GM19395 (cell line): ENCODE measurements around the gene PGPEP1.
A peak's percentile ranks its signal among the peaks of the same experiment; 100 is the strongest.

Source experiments
- ATAC-seq: cut with Tn5 transposase; IDR thresholded peaks from one replicate; pipeline ENCODE4 v1.9.1; 2021; ENCODE audit warnings: mild to moderate bottlenecking, moderate library complexity; ENCODE audit not compliant: unreplicated experiment

PGPEP1 gene, protein sequence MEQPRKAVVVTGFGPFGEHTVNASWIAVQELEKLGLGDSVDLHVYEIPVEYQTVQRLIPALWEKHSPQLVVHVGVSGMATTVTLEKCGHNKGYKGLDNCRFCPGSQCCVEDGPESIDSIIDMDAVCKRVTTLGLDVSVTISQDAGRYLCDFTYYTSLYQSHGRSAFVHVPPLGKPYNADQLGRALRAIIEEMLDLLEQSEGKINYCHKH

DNA sequence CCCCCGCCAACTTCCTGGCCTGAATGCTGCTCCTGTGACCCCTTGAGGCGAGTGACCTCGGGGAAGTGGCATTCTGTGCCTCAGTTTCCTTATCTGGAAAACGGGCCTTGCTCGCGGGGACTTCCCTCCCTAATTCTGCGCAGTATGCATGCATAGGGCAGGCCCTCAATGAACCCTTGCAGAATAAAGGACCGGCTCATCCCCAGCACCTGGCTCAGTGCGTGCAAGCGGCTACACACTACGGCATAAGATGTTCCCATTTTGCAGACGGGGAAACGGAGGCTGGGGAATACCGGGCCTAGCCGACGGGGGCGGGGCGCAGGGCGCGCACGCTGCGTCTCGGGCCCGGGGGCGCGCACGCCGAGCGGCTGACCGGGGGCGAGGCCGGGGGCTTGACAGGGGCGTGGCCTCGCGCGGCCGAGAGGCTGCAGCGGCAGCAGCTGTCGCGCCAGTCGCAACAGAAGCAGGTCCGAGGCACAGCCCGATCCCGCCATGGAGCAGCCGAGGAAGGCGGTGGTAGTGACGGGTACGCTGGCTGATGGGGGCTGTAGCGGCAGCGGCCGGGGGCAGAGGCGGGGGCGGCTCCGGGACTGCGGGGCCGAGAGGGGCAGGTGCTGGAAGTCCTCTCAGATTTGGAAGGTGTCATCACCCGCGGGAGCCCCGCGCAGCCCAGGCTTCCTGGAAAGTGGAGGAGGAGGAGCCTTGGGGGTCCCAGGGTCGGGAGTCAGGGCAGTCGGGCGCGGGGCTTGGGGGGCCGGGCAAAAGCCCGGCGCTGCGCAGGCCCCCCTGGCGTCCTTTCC lies at the start of gene PGPEP1:
Gene PGPEP1 (plus strand): TSS at position 409 of the 800 bp plus-strand sequence. CDS start 84 bp downstream, at position 493.
- peak; percentile 44 for ATAC-seq

DNA sequence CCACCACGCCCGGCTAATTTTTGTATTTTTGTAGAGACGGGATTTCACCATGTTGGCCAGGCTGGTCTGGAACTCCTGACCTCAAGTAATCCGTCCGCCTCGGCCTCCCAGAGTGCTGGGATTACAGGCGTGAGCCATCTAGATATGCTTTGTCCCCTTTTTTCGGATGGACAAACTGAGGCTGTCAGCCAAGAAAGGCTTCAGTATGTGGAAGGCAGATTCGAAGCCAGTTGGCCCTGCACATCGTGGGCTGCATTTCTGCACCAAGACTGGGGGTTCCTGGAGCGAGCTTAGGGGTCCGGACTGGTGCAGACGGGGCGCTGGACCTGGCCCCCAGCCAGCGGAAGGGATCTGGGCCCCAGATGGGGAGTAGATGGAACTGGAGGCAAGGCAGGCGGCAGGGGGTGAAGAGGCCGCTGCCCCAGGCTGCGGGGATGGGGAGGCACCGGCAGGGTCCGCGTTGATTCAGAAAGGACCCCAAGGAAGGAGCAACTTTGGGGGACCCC lies 49.3 kb upstream of the PGPEP1 start:
- peak; percentile 6 for ATAC-seq

DNA sequence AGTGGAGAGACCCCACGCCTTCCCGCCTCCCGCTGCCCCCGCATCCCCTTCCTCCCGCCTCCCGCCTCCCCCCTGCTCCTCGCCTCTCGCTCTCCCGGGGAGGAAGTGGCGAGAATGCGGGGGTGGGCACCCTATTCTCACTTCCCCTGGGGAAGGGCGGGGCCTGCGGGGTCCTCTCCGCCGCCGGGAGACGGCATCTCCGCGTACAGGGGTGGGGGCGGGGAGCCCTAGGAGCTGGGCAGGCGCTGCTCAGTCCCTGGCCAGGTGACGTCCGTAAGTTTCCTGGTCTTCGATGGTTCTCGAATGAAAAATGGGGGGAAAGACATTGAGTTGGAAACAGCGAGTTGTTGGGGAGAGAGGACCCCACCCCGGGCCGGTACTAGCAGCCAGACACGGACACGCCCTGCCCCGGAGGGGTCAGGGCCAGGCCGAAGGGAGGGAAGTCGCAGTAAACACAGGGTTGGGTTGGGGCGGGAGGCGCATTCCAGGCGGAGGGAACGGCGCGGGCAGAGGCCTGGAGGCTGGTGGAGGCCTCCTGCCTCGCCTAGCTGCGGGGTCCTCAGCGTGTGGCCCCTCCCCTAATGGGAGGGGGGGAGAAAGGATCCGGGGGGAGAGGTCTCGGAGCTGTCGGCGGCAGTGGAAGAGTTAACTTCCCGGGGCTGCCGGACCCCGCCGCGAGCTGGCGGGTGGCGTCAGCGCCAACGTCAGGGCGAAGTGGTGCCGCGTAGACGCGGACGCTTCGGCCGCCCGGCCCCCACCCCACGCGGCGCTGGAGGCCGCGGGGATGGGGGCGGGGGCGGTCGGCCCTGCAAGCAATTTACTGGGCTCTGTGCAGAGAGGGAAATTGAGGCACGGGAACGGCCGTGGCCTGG lies 48.6 kb upstream of the PGPEP1 start:
- peak; percentile 51 for ATAC-seq

DNA sequence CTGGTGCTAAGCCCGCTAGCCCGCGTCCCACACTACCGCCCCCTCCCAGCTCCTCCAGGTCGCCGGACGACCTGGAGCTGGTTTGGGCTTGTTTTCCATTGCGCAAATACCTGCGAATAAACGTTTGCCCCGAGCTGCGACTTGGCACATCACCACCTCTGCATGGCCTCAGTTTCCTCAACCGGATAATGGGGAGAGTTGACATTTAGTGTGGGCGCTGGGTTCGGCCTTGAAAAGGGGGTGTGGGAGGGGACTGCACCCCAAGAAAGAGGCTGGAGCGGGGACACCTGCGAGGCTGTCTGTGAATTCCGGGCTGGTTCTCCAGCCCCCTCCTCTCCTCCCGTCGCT lies 48.0 kb upstream of the PGPEP1 start:
- ATAC-seq: no peak

DNA sequence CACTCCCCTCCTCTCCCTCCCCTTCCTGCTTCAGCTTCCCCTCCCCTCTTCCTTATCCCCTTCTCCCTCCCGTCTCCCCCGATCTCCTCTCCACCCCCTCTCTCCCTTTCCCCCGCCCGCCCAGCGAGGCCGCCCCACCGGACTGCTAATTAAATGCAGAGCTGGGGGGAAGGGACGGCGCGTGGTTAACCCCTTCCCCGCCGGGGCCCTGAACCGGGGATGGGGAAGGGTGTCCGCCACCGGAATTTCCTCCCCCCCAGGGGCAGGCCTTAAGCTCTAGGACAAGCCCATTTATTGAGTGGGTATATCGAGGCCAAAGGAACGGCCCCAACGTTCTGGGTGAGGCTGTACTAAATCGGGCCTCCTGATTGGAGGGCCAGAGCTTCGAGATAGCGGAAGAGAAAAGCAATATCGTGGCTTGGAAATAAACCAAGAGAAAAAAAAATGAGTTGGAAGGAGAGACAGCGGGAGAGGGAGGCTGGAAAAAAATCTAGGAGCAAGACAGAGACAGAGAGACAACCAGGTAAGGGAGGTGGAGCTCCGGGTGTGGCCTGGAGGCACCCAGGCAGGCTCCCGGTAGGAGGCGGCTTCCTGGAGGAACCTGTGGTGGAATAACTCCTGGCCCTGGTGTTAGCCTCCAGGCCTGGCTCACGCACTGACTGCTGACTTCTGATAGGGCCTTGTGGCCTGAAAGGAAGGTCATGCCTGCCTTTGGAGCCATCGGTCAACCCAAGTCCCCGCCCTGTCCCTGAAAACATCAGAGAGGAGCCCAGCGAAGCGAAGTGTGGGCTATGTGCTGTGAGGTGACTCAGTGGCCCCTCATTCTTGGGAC lies 47.4 kb upstream of the PGPEP1 start:
- ATAC-seq: no peak

DNA sequence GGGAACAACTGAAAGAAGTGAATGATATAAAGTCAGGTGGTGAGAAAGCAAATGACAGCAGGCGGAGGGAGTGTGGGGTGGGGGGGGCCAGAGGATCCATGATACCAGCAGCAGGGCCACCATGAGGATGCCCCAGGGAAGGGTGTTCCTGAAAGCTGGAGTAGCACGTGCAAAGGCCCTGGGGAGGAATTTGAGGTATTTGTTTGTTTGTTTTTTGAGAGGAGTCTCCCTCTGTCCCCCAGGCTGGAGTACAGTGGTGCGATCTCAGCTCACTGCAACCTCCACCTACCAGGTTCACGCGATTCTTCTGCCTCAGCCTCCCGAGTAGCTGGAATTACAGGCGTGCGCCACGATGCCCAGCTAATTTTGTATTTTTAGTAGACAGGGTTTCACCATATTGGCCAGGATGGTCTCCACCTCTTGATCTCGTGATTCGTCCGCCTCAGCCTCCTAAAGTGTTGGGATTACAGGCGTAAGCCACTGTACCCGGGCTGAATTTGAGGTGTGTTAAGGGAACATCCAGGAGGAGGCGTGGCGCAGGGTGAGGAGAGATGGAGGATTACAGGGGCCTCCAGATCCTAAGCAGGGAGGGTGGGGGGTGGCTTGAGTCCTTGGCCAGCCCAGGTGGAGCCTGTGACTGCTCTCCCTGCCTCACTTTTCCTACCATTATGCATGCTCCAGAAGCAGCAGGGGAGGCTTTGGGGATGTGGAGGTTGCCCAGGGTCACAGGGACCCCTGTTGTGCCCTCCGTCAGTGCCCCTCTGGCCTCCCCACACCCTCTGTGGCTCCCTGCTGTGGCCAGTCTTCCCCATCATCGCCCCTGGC lies 46.5 kb upstream of the PGPEP1 start:
- ATAC-seq: no peak

DNA sequence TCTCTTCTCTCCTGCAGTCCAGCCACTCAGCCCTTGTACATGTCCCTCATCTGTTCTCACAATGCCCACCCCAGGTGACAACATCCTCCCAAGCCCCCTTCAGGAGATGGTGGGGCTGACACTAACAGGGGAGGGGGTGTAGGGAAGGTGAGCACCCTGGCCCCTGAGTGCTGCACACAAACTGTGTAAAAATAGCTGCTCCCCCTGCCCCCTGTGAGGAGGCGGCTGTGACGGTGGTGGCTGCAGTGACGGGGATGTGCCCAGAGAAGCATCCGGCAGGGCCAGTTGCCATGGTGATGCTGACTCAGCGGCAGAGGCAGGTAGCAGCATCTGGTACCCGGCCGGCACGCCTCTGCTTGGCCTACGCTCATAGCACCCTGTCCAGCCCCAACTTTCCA lies 45.9 kb upstream of the PGPEP1 start:
- ATAC-seq: no peak

DNA sequence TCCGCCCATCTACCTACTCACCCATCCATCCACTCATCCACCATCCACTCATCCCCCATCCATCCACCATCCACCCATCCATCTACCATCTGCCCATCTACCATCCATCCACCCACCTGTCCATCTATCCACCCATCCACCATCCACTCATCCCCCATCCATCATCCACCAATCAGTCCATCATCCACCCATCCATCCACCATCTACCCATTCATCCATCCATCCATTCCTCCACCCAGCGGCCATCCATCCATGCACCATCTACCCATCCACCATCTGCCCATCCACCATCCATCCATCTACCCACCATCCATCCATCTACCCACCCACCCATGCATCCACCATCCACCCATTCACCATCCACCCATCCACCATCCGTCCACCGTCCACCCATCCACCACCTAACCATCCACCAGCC lies 45.4 kb upstream of the PGPEP1 start:
- no peak for ATAC-seq

DNA sequence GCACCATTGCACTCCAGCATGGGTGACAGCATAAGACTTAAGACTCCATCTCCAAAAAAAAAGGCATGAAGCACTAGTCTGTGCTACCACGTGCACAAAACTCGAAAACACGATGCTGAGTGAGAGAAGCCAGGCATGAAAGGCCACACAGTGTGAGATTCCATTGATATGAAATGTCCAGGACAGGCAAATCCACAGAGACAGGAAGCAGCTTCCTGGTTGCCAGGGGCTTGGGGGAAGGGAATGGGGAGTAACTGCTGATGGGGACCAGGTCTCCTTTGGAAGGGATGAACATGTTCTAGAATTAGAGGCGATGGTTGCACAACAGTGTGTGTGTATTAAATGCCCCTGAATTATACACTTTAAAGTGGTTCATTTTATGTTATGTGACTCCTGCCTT lies 43.1 kb upstream of the PGPEP1 start:
- ATAC-seq: no peak

DNA sequence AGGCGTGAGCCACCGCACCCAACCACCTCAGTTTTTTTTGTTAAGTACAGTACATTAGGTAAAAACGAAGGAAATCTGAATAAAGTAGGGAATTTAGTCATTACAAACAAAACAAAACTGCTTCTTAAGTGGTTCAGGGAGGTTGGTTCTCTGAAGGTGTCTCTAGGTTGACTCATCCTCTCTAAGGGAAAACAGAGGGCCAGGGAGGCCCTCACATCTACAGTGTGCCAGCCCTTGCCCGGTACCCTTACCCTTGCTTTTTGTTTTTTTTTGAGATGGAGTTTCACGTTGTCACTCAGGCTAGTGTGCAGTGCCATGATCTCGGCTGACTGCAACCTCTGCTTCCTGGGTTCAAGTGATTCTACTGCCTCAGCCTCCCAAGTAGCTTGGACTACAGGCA lies 41.8 kb upstream of the PGPEP1 start:
- no peak for ATAC-seq

DNA sequence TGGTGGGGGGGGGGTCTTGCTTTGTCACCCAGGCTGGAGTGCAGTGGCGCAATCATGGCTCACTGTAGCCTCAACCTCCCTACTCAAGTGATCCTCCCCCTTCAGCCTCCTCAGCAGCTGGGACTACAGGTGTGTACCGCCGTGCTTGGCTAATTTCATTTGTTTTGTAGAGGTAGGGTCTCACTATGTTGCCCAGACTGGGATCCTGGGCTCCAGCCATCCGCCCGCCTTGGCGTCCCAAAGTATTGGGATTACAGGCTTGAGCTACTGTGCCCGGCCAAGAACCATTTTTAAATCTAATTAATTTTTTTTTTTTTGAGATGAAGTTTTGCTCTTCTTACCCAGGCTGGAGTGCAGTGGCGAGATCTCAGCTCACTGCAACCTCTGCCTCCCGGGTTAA lies 40.7 kb upstream of the PGPEP1 start:
- no peak for ATAC-seq

DNA sequence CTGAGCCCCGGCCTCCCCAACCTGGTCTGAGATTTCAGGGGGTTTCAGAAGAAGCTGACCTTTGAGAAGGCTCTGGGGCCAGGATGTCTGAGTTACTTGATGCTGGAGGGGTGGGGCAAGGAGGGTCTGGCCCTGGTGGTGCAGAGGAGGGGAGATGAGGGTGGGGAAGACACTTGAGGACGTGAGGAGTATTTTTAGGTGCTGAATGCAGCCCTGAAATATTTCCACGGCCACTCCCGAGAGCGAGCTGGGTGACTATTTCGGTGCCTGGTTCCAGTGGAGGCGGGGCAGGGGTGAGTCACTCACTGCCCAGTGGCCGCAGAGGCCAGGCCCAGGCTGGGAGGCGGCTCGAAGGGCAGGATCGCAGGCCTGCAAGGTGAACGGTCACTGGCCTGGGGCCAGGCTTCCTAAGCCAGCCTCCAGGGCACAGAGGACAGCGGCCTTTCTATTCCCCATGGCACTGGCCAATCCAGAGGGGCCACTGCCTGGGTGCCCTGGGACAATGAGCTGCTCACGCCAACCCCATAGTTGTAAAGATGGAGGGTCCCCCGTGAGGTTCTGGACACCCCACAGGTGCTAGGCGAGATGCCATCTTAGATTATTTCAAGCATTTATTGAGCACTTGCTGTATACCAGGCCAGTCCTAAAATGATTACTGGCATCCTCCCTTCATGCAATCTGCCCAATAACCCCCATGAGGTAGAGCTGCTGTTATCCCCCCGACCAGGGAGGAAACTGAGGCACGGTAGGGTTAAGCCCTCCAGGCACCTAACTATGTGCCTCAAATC lies 39.3 kb upstream of the PGPEP1 start:
- no peak for ATAC-seq

DNA sequence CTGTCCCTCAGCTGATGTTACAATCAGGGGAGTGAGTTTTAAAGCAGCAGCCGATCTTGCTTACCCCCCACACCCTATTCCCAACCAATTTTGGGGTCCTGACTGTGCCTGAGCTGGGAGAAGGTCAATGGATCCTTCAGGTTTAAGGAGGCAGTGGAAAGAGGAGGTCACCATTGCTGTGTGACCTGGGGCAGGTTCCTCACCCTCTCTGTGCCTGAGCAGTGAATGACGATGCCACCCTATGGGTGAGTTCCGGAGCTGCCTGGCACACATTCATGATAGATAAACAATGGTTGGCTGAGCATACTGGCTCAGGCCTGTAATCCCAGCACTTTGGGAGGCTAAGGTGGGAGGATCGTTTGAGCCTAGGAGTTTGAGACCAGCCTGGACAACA lies 38.7 kb upstream of the PGPEP1 start:
- no peak for ATAC-seq

DNA sequence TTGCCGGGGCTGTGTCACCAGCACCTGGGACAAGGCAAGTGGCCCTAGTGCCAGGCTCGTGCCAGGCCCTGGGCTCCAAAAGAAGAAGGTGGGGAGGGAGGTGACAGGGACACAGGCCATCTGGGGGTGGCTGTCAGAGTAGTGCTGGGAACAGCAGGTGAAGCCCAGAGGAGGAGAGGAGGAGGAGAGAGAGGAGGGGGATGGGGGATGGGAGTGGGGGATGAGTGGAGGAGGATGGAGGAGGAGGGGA lies 36.3 kb upstream of the PGPEP1 start:
- ATAC-seq: no peak

DNA sequence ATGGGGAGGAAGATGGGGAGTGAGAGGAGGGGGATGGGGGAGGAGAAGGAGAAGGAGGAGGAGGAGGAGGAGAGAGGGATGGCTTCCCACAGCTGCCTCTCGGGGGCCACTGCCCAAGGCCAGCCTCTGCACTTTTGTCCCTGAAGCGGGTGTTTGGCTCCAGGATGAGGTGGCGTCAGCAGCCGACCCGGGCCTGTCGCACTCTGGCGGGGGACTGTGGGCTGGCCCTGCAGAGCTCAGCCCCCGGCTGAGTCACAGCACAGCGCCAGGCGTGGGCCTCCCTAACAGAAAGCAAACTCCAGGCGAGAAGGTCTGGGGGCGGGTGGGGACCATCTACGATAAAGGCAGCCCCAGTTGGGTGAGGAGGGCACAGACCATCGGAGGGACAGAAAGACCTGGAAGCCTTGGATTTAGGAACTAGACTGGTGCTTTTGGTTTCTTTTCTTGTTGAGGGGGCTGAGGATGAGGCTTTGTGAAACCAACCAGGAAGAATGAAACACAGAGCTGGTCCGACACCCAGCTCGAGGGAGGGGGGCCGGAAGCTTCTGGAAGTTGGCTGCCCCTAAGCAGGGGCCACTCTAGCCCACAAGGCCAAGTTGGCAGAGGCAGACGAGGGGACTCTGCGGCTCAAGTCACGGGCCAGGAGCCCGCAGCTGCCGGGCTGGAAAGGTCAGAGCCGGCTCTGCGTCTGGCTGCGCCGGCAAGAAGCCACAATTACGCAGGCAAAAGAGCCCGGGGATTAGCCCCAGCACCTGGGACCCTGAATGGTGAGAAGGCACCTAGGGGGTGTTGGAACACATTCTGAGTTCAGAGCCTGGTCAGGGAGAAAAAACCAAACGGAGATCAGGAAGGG lies 35.7 kb upstream of the PGPEP1 start:
- no peak for ATAC-seq

DNA sequence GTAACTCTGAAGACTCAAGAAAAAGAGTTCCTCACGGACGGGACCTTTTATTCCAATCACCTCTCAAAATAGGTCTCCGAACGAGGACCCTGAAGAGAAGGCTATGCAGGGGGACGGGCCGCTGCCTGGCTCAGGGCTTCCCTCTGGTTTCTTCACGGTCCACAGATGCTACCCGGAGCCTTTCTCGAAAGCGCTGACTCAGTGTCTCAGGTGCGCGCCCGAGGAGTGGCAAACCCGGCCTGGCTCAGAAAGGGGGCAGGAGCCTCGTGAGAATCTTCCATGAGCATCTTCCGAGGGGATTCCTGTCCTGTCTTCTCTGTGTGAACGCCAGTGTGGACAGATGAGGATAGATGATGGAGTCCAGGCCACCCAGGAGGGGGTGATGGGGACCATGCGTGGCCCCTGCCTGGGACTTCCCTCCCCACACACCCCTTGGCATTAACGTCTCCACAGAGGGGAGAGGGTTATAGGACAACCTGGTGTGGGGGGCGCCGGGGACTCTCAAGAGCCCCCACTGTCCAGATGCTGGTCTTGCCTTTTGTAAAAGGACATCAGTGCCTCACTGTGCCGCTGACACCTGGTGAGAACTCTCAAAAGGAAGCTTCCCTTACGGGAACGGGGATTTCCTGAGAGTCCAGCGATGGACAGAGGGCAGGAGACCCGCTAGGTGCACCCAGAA lies 34.0 kb upstream of the PGPEP1 start:
- ATAC-seq: no peak

DNA sequence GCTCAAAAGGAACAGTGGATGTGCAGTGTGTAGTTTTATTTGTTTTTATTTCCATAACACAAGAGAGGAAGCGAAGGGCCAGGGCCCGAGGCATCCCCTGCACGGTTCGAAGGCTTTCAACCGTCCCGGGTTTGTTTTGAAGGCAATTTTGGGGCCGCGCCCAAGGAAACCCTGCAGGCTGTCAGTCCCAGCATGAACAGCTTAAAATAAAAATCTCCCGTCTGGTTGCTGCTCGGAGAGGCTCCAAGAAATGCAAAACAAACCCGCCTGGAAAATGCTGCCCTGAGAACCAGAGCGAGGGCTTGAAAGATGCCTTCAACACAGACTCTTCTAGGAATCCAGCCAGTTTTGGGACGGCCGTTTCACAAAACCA lies 33.5 kb upstream of the PGPEP1 start:
- no peak for ATAC-seq

DNA sequence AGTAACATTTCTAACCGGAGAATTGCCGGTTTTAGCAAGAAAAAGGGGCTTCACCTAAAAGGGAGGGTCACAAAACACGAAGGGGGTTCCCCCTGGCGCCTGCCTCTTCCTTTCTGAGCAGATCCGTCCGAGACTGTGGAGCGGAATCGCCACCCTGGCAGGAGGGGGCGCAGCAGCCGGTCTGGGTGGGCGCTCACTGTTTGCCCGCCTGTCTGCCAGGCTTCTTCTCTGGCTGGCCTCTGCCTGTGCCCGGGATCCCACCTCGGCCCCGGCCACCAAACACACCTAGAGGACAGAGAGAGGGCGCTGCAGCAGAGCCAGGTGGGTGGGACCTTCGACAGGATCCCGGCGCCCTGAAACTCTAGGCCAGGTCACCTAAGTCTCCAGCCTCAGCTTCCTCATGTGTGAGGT lies 33.1 kb upstream of the PGPEP1 start:
- ATAC-seq: no peak
